Endodermal cell (in vitro differentiated cells): ENCODE measurements around the gene SDCCAG8. TPM values are rescaled to one million over a fixed set of nuclear protein-coding genes. Genes with fewer than 3 reads are reported as not detected.

ENCODE experiments used
- DNase-seq: peaks from one replicate; pipeline ENCODE4 v3.0.0-alpha.2; 2017
- H3K27ac ChIP-seq: 2 replicates; pipeline ENCODE4 v1.5.1; 2013; ENCODE audit warnings: mild to moderate bottlenecking, low read depth, low read length, moderate library complexity
- H3K27me3 ChIP-seq: 2 replicates; pipeline ENCODE4 v1.6.1; 2013; ENCODE audit warnings: mild to moderate bottlenecking, low read length, moderate library complexity; ENCODE audit not compliant: insufficient read depth, control insufficient read depth, poor library complexity, severe bottlenecking
- H3K36me3 ChIP-seq: 2 replicates; pipeline ENCODE4 v1.7.0; 2013; ENCODE audit warnings: mild to moderate bottlenecking, low read length, moderate library complexity; ENCODE audit not compliant: control insufficient read depth, insufficient read depth
- H3K4me1 ChIP-seq: one replicate; pipeline ENCODE4 v1.7.0; 2013; ENCODE audit warnings: low read length; ENCODE audit not compliant: control insufficient read depth, insufficient read depth
- H3K4me3 ChIP-seq: 2 replicates; pipeline ENCODE4 v1.5.1; 2013; ENCODE audit warnings: mild to moderate bottlenecking, low read length, moderate library complexity
- H3K9ac ChIP-seq: 2 replicates; pipeline ENCODE4 v1.6.1; 2013; ENCODE audit warnings: mild to moderate bottlenecking, low read length, moderate library complexity; ENCODE audit not compliant: poor library complexity, severe bottlenecking; ENCODE audit errors: extremely low read depth
- H3K9me3 ChIP-seq: 2 replicates; pipeline ENCODE4 v1.6.1; 2013; ENCODE audit warnings: mild to moderate bottlenecking, low read length, moderate library complexity; ENCODE audit not compliant: control insufficient read depth
- H3K27ac Mint-ChIP-seq: 2 replicates; pipeline ENCODE4 v1.8.0; 2020; ENCODE audit warnings: mixed read lengths
- H3K27me3 Mint-ChIP-seq: 2 replicates; pipeline ENCODE4 v1.8.0; 2021; ENCODE audit warnings: mild to moderate bottlenecking, mixed read lengths; ENCODE audit not compliant: insufficient read depth
- H3K36me3 Mint-ChIP-seq: 2 replicates; pipeline ENCODE4 v1.8.0; 2020; ENCODE audit warnings: low read depth, mixed read lengths
- H3K4me1 Mint-ChIP-seq: 2 replicates; pipeline ENCODE4 v1.8.0; 2020; ENCODE audit warnings: mixed read lengths
- H3K4me3 Mint-ChIP-seq: 2 replicates; pipeline ENCODE4 v1.8.0; 2020; ENCODE audit warnings: mild to moderate bottlenecking, moderate library complexity, mixed read lengths
- H3K9me3 Mint-ChIP-seq: 2 replicates; pipeline ENCODE4 v1.8.0; 2020; ENCODE audit warnings: mild to moderate bottlenecking, mixed read lengths
- CTCF ChIP-seq: fragments of 200-600 bp; sonication (generic); conservative IDR thresholded peaks from 2 replicates; pipeline ENCODE4 v1.5.0; 2021; ENCODE audit warnings: antibody characterized with exemption, mild to moderate bottlenecking
- whole genome bisulfite sequencing, 2 experiments: methylation state at CpG; one replicate each; pipeline versions ENCODE4 v1.1.5 to v1.1.7; 2013; ENCODE audit warnings: missing lambda C conversion rate in 2 of 2, mixed read lengths in 1 of 2; ENCODE audit not compliant: insufficient coverage in 1 of 2, insufficient read length in 1 of 2; 5-methylcytosine and 5-hydroxymethylcytosine counted together
- total RNA-seq, 2 donors: library from RNA; stranded (reverse); fragmentation: NEBNext Ultra II Directional in 1 of 2; extraction: Animal tissue kit (Norgen Biotek cat#: 25700) in 1 of 2; gene quantifications; 2 replicates in 1 of 2; 3 replicates in 1 of 2; pipeline ENCODE4 v1.2.1, GENCODE V29; 2021

The SDCCAG8 gene
- total RNA-seq, 2 donors from 2014 or later = 19.8 to 27.5 TPM

- H3K27ac ChIP-seq = no peak overlapping the region
- no peak overlapping the region for H3K4me3 ChIP-seq
- TF ChIP-seq CTCF = no peak
- no peaks in the 10 kb centered on the region for H3K4me1 ChIP-seq
- 89% methylated on average over 4 of the region's 4 CpGs; no CpG with 5 or more reads in 1 of the 2 experiments for WGBS, 2 experiments
- H3K9ac ChIP-seq = no peak overlapping the region
- no peaks in the 10 kb centered on the region for H3K36me3 ChIP-seq
- Mint-ChIP-seq H3K27me3 (no peaks in the 10 kb centered on the region), H3K9me3 (no peaks in the 10 kb centered on the region), H3K4me1 (peaks cover 3% of the 10 kb centered on the region), H3K4me3 (no peak overlapping the region), H3K27ac (no peak overlapping the region), H3K36me3 (no peaks in the 10 kb centered on the region)
- H3K27me3 ChIP-seq = no peaks in the 10 kb centered on the region
- H3K9me3 ChIP-seq = no peaks in the 10 kb centered on the region
- no peak for DNase-seq
Observed at GRCh38 chr1:243394066-243394465, 138.2 kb downstream of the SDCCAG8 start.

GRCh38 chr1:243394601-243395464, 139.0 kb downstream of the SDCCAG8 start:
- H3K27ac Mint-ChIP-seq = no peak overlapping the region
- no peaks in the 10 kb centered on the region for H3K36me3 ChIP-seq
- H3K4me3 Mint-ChIP-seq = no peak overlapping the region
- WGBS, 2 experiments = 88 to 94% methylated on average over 8 to 15 of the region's 15 CpGs
- no peaks in the 10 kb centered on the region for H3K9me3 ChIP-seq
- H3K27me3 ChIP-seq = no peaks in the 10 kb centered on the region
- TF ChIP-seq CTCF = no peak
- no peak overlapping the region for H3K4me3 ChIP-seq
- no peak for DNase-seq
- no peaks in the 10 kb centered on the region for H3K36me3 Mint-ChIP-seq
- H3K9me3 Mint-ChIP-seq = no peaks in the 10 kb centered on the region
- H3K27me3 Mint-ChIP-seq = no peaks in the 10 kb centered on the region
- H3K9ac ChIP-seq = no peak overlapping the region
- H3K27ac ChIP-seq = no peak overlapping the region
- peaks cover 3% of the 10 kb centered on the region for H3K4me1 Mint-ChIP-seq
- H3K4me1 ChIP-seq = no peaks in the 10 kb centered on the region

- no peak for DNase-seq
- Mint-ChIP-seq H3K4me1 (peaks cover 3% of the 10 kb centered on the region), H3K27me3 (no peaks in the 10 kb centered on the region), H3K27ac (no peak overlapping the region), H3K36me3 (no peaks in the 10 kb centered on the region), H3K4me3 (no peak overlapping the region), H3K9me3 (no peaks in the 10 kb centered on the region)
- no peak for TF ChIP-seq CTCF
- no peak overlapping the region for H3K9ac ChIP-seq
- no peak overlapping the region for H3K4me3 ChIP-seq
- H3K9me3 ChIP-seq = no peaks in the 10 kb centered on the region
- H3K27ac ChIP-seq = no peak overlapping the region
- H3K36me3 ChIP-seq = no peaks in the 10 kb centered on the region
- no peaks in the 10 kb centered on the region for H3K27me3 ChIP-seq
- no peaks in the 10 kb centered on the region for H3K4me1 ChIP-seq
Observed at GRCh38 chr1:243396424-243396823, 140.6 kb downstream of the SDCCAG8 start.
